Activated B cell treated with CpG ODN at 0.5 μM for 24 hours (primary cell): Measurements from ENCODE around the gene FAM131A. TPM values are rescaled to one million over a fixed set of nuclear protein-coding genes. Genes with fewer than 3 reads are reported as not detected.

Experiments
- ATAC-seq: fragments of 200-7000 bp; cut with Tn5 transposase; one replicate; pipeline ENCODE4 v1.10.0; 2021; ENCODE audit warnings: low read depth, mild to moderate bottlenecking, moderate library complexity
- CTCF ChIA-PET: fragments of 350-600 bp; sonication (Branson Sonifier 250); formaldehyde crosslinking; loops from one replicate; lab custom pipeline; 2021; ENCODE audit warnings: antibody characterized with exemption; lab: Charles Lee
- POLR2A ChIA-PET: fragments of 350-600 bp; sonication (Branson Sonifier 250); formaldehyde crosslinking; loops from one replicate; lab custom pipeline; 2021; ENCODE audit warnings: antibody characterized with exemption; lab: Charles Lee
- DNase-seq: peaks from one replicate; pipeline ENCODE4 v3.0.0; 2022
- H3K27ac Mint-ChIP-seq: one replicate; pipeline ENCODE4 v1.8.0; 2020; ENCODE audit warnings: mixed read lengths
- H3K27me3 Mint-ChIP-seq: one replicate; pipeline ENCODE4 v1.8.0; 2021; ENCODE audit warnings: mixed read lengths
- H3K36me3 Mint-ChIP-seq: one replicate; pipeline ENCODE4 v1.8.0; 2021; ENCODE audit warnings: low read depth, mixed read lengths
- H3K4me1 Mint-ChIP-seq: one replicate; pipeline ENCODE4 v1.8.0; 2021; ENCODE audit warnings: mixed read lengths
- H3K4me3 Mint-ChIP-seq: one replicate; pipeline ENCODE4 v1.8.0; 2020; ENCODE audit warnings: mild to moderate bottlenecking, mixed read lengths
- H3K9me3 Mint-ChIP-seq: one replicate; pipeline ENCODE4 v1.8.0; 2020; ENCODE audit warnings: mixed read lengths
- CTCF ChIP-seq: fragments of 200-600 bp; IDR thresholded peaks from one replicate; pipeline ENCODE4 v1.8.0; 2022; ENCODE audit warnings: antibody characterized with exemption, mild to moderate bottlenecking
- intact Hi-C: fragments of 100-400 bp; cut with micrococcal nuclease; formaldehyde crosslinking; loops from one replicate; pipeline ENCODE4 v1.15.1; 2024
- total RNA-seq: library from RNA; stranded (reverse); gene quantifications from 2 replicates; pipeline ENCODE4 v1.2.3, GENCODE V29; 2022

The FAM131A gene
- total RNA-seq, 1 donor from 2014 or later: 5.3 TPM

- Mint-ChIP-seq H3K4me1 (no peaks in the 10 kb centered on the region), H3K4me3 (no peak overlapping the region), H3K9me3 (no peaks in the 10 kb centered on the region), H3K36me3 (peaks cover 11% of the 10 kb centered on the region), H3K27ac (no peak overlapping the region), H3K27me3 (no peaks in the 10 kb centered on the region)
- no peak for TF ChIP-seq CTCF
- intact Hi-C loops: no loop called here
- ChIA-PET POLR2A (no interaction called here), CTCF (no interaction called here)
- no peak for ATAC-seq
- no peak for DNase-seq
These were observed 9.2 kb downstream of the FAM131A start for GRCh38 chr3:184346480-184347190.

GRCh38 chr3:184347321-184348056, 10.1 kb downstream of the FAM131A start:
- POLR2A ChIA-PET: no interaction called here
- intact Hi-C loops: no loop called here
- Mint-ChIP-seq H3K4me3 (no peak overlapping the region), H3K27ac (no peak overlapping the region), H3K27me3 (no peaks in the 10 kb centered on the region), H3K9me3 (no peaks in the 10 kb centered on the region), H3K36me3 (peaks cover 10% of the 10 kb centered on the region), H3K4me1 (no peaks in the 10 kb centered on the region)
- ATAC-seq (no peak), DNase-seq (no peak)
- CTCF ChIA-PET: no interaction called here
- TF ChIP-seq CTCF: no peak

- Mint-ChIP-seq H3K9me3 (no peaks in the 10 kb centered on the region), H3K4me3 (no peak overlapping the region), H3K27me3 (no peaks in the 10 kb centered on the region), H3K36me3 (peaks cover 7% of the 10 kb centered on the region), H3K4me1 (no peaks in the 10 kb centered on the region), H3K27ac (no peak overlapping the region)
- intact Hi-C loops: no loop called here
- ChIA-PET CTCF (no interaction called here), POLR2A (no interaction called here)
- DNase-seq (no peak), ATAC-seq (no peak)
- no peak for TF ChIP-seq CTCF
These were observed 10.6 kb downstream of the FAM131A start for GRCh38 chr3:184348057-184348382.

- Mint-ChIP-seq H3K4me3 (no peak overlapping the region), H3K4me1 (no peaks in the 10 kb centered on the region), H3K36me3 (peaks cover 3% of the 10 kb centered on the region), H3K9me3 (no peaks in the 10 kb centered on the region), H3K27me3 (no peaks in the 10 kb centered on the region), H3K27ac (no peak overlapping the region)
- intact Hi-C loops: no loop called here
- DNase-seq (no peak), ATAC-seq (no peak)
- no peak for TF ChIP-seq CTCF
- CTCF ChIA-PET: no interaction called here
- POLR2A ChIA-PET: no interaction called here
These were observed 12.4 kb downstream of the FAM131A start for GRCh38 chr3:184349563-184350470.

- Mint-ChIP-seq H3K36me3 (peaks cover 1% of the 10 kb centered on the region), H3K4me3 (no peak overlapping the region), H3K27me3 (no peaks in the 10 kb centered on the region), H3K4me1 (no peaks in the 10 kb centered on the region), H3K9me3 (no peaks in the 10 kb centered on the region), H3K27ac (no peak overlapping the region)
- no peak for TF ChIP-seq CTCF
- no peak for DNase-seq
- no peak for ATAC-seq
- ChIA-PET CTCF (no interaction called here), POLR2A (interaction anchor here (0.6 kb wide), 1 partner anchor 30 kb away, joined by 3 read pairs; no protein-coding TSS in a partner anchor)
- intact Hi-C loops: no loop called here
These were observed 13.2 kb downstream of the FAM131A start for GRCh38 chr3:184350618-184351017.
